CD14-positive monocyte (primary cell): Measurements from ENCODE around the gene SECTM1. TPM values are rescaled to one million over a fixed set of nuclear protein-coding genes. Genes with fewer than 3 reads are reported as not detected.

ENCODE experiments used
- DNase-seq, 3 donors: peaks; one replicate each; pipeline ENCODE4 v3.0.0-alpha.2; 2011 to 2022
- H2AFZ ChIP-seq: 2 replicates; pipeline ENCODE4 v1.6.0; 2012; ENCODE audit warnings: mild to moderate bottlenecking, low read depth, low read length, inconsistent platforms; ENCODE audit not compliant: insufficient read depth, poor library complexity, severe bottlenecking
- H3K27ac ChIP-seq, 2 donors: 1 replicate in 1 of 2; 2 replicates in 1 of 2; pipeline ENCODE4 v1.5.1; 2012 to 2013; ENCODE audit warnings: low read length in 2 of 2, control low read depth in 1 of 2, inconsistent platforms in 1 of 2, low read depth in 1 of 2, mild to moderate bottlenecking in 1 of 2
- H3K27me3 ChIP-seq, 2 donors: one replicate each; pipeline versions ENCODE4 v1.6.0 to v1.6.1; 2011 to 2013; ENCODE audit warnings: low read length in 2 of 2; ENCODE audit not compliant: control insufficient read depth in 2 of 2, insufficient read depth in 2 of 2
- H3K36me3 ChIP-seq, 2 donors: replicated peaks in 1 of 2; 1 replicate in 1 of 2; 2 replicates in 1 of 2; pipeline versions ENCODE4 v1.5.1 to v1.6.1; 2012 to 2013; ENCODE audit warnings: low read length in 2 of 2, control low read depth in 1 of 2, inconsistent platforms in 1 of 2, mild to moderate bottlenecking in 1 of 2; ENCODE audit not compliant: insufficient read depth in 2 of 2, control insufficient read depth in 1 of 2
- H3K4me1 ChIP-seq, 2 donors: 1 replicate in 1 of 2; 2 replicates in 1 of 2; pipeline versions ENCODE4 v1.5.1 to v1.6.1; 2012 to 2013; ENCODE audit warnings: low read length in 2 of 2, control low read depth in 1 of 2, inconsistent platforms in 1 of 2, mild to moderate bottlenecking in 1 of 2, moderate library complexity in 1 of 2; ENCODE audit not compliant: insufficient read depth in 2 of 2, control insufficient read depth in 1 of 2
- H3K4me2 ChIP-seq: replicated peaks from 2 replicates; pipeline ENCODE3; 2012; ENCODE audit warnings: low read length, moderate library complexity, mild to moderate bottlenecking; ENCODE audit not compliant: poor library complexity, severe bottlenecking; ENCODE audit errors: extremely low read depth
- H3K4me3 ChIP-seq, 3 experiments: fragments of 200-600 bp in 1 of 3; sonication (generic) in 1 of 3; replicated peaks in 1 of 3; 1 replicate in 2 of 3; 2 replicates in 1 of 3; pipeline ENCODE4 v1.5.1; 2011 to 2013; ENCODE audit warnings: low read length in 3 of 3, mild to moderate bottlenecking in 3 of 3, control low read depth in 2 of 3, low read depth in 2 of 3, inconsistent platforms in 1 of 3, moderate library complexity in 1 of 3
- H3K79me2 ChIP-seq: 2 replicates; pipeline ENCODE4 v1.6.0; 2012; ENCODE audit warnings: mild to moderate bottlenecking, control low read depth, inconsistent platforms, low read length, moderate library complexity; ENCODE audit not compliant: insufficient read depth
- H3K9ac ChIP-seq: 2 replicates; pipeline ENCODE4 v1.6.0; 2017; ENCODE audit warnings: low read length, mild to moderate bottlenecking; ENCODE audit not compliant: insufficient read depth, poor library complexity, severe bottlenecking
- H3K9me3 ChIP-seq, 2 donors: replicated peaks in 1 of 2; 1 replicate in 1 of 2; 2 replicates in 1 of 2; pipeline versions ENCODE4 v1.5.1 to v1.6.1; 2012 to 2013; ENCODE audit warnings: low read length in 2 of 2, control low read depth in 1 of 2; ENCODE audit not compliant: control insufficient read depth in 1 of 2, insufficient read depth in 1 of 2
- H4K20me1 ChIP-seq: 2 replicates; pipeline ENCODE4 v1.6.0; 2012; ENCODE audit warnings: mild to moderate bottlenecking, low read length, control low read depth, moderate library complexity; ENCODE audit not compliant: insufficient read depth
- H3K27ac Mint-ChIP-seq, 7 donors: one replicate each; pipeline ENCODE4 v1.8.0; 2020; ENCODE audit warnings: mild to moderate bottlenecking in 7 of 7, mixed read lengths in 7 of 7, moderate library complexity in 6 of 7, inconsistent platforms in 2 of 7
- H3K27me3 Mint-ChIP-seq, 3 donors: one replicate each; pipeline ENCODE4 v1.8.0; 2021 to 2022; ENCODE audit warnings: low read depth in 3 of 3, mild to moderate bottlenecking in 3 of 3, mixed read lengths in 3 of 3, moderate library complexity in 3 of 3, inconsistent platforms in 1 of 3
- H3K36me3 Mint-ChIP-seq, 2 donors: one replicate each; pipeline ENCODE4 v1.8.0; 2020; ENCODE audit warnings: mixed read lengths in 2 of 2, inconsistent platforms in 1 of 2, mild to moderate bottlenecking in 1 of 2
- H3K4me1 Mint-ChIP-seq: one replicate; pipeline ENCODE4 v1.8.0; 2020; ENCODE audit warnings: mild to moderate bottlenecking, mixed read lengths
- H3K4me3 Mint-ChIP-seq, 2 donors: one replicate each; pipeline ENCODE4 v1.8.0; 2020; ENCODE audit warnings: mild to moderate bottlenecking in 2 of 2, mixed read lengths in 2 of 2, moderate library complexity in 1 of 2
- H3K9me3 Mint-ChIP-seq, 7 donors: one replicate each; pipeline ENCODE4 v1.8.0; 2020 to 2022; ENCODE audit warnings: mixed read lengths in 7 of 7, mild to moderate bottlenecking in 6 of 7, moderate library complexity in 6 of 7, inconsistent platforms in 2 of 7
- CTCF ChIP-seq: fragments of 200-600 bp; IDR thresholded peaks from one replicate; pipeline ENCODE4 v1.8.0; 2022; ENCODE audit warnings: antibody characterized with exemption, mild to moderate bottlenecking
- WGBS: methylation state at CpG from one replicate; pipeline ENCODE4 v1.1.5; 2013; ENCODE audit warnings: missing lambda C conversion rate; ENCODE audit not compliant: insufficient coverage; 5-methylcytosine and 5-hydroxymethylcytosine counted together
- intact Hi-C, 2 donors: fragments of 100-400 bp; cut with micrococcal nuclease; formaldehyde crosslinking; loops; one replicate each; pipeline versions ENCODE4 v1.15.0 to v1.15.1; 2023
- polyA plus RNA-seq, 3 donors: library from polyadenylated mRNA; depleted of rRNA in 1 of 3; unstranded in 2 of 3; stranded (reverse) in 1 of 3; fragments of 300-500 nt in 2 of 3; fragments of >200 nt in 1 of 3; fragmentation: Illumina TruSeq in 2 of 3; gene quantifications; 1 replicate in 2 of 3; 2 replicates in 1 of 3; pipeline ENCODE4 v1.2.3, GENCODE V29; 2012 to 2021

SECTM1 gene
- polyA plus RNA-seq, 3 donors, result 136 to 209 (median 188) TPM

GRCh38 chr17:82374626-82375331 is 41.2 kb upstream of the SECTM1 start:
- 31% methylated on average over 79 of the region's 79 CpGs for WGBS
- peaks cover 22 to 61% of the 10 kb centered on the region in 2 donors for H3K27me3 ChIP-seq

More at GRCh38 chr17:82374626-82375331, 41.2 kb upstream of the SECTM1 start:
- Histone ChIP-seq H3K4me2 (no peak overlapping the region), H4K20me1 (no peaks in the 10 kb centered on the region), H3K79me2 (no peaks in the 10 kb centered on the region), H2AFZ (no peak overlapping the region), H3K9ac (no peak overlapping the region), H3K27ac (no peak overlapping the region), H3K4me1 (peaks cover 4 to 13% of the 10 kb centered on the region in 2 donors), H3K9me3 (peaks cover 0 to 7% of the 10 kb centered on the region in 2 donors), H3K4me3 (no peak overlapping the region), H3K36me3 (no peaks in the 10 kb centered on the region)
- no peak for TF ChIP-seq CTCF
- Mint-ChIP-seq H3K4me3 (peak overlapping the region in 1 of 2 donors; percentile 57), H3K27ac (no peak overlapping the region), H3K4me1 (peaks cover 13% of the 10 kb centered on the region), H3K9me3 (peaks cover 0 to 14% (median 5%) of the 10 kb centered on the region in 7 donors), H3K36me3 (peaks cover 0 to 1% of the 10 kb centered on the region in 2 donors), H3K27me3 (peaks cover 56 to 86% (median 66%) of the 10 kb centered on the region in 3 donors)
- no peak for DNase-seq
- intact Hi-C loops, result no loop called here
